Measurements from ENCODE around the gene IDUA.
"Not testable (repeated sequence)": the region's sequence is repeated elsewhere in the genome, so short reads cannot be mapped to it uniquely, and the experiment has no call there.

The IDUA gene

GRCh38 chr4:987624-988513 lies 1.0 kb downstream of the IDUA start:
- no peak for DNase-seq

- DNase-seq, result no peak
Measured at GRCh38 chr4:988726-989721, 2.2 kb downstream of the IDUA start.

GRCh38 chr4:989722-990471 lies 3.1 kb downstream of the IDUA start:
- no peak for DNase-seq

- DNase-seq, result no peak
Measured at GRCh38 chr4:990746-991367, 4.0 kb downstream of the IDUA start.

- no peak for DNase-seq
Measured at GRCh38 chr4:991451-992296, 4.8 kb downstream of the IDUA start.

GRCh38 chr4:992297-993110 lies 5.7 kb downstream of the IDUA start:
- DNase-seq, result no peak

- DNase-seq, result no peak
Measured at GRCh38 chr4:993111-994029, 6.5 kb downstream of the IDUA start, which contains the start of gene SLC26A1. Gene SLC26A1 (minus strand): TSS chr4:993404. CDS start chr4:991703, 1,701 bp downstream.

- DNase-seq, result no peak
Measured at GRCh38 chr4:995311-996026, 8.6 kb downstream of the IDUA start.

- DNase-seq, result no peak
Measured at GRCh38 chr4:996030-996996, 9.5 kb downstream of the IDUA start.

GRCh38 chr4:996997-997374 lies 10.1 kb downstream of the IDUA start:
- DNase-seq, result no peak

- DNase-seq, result no peak
Measured at GRCh38 chr4:997375-998071, 10.7 kb downstream of the IDUA start.

- no peak for DNase-seq
Measured at GRCh38 chr4:998096-998691, 11.3 kb downstream of the IDUA start.

GRCh38 chr4:999240-999863 lies 12.5 kb downstream of the IDUA start:
- DNase-seq, result not testable (repeated sequence)

- no peak for DNase-seq
Measured at GRCh38 chr4:999882-1000425, 13.1 kb downstream of the IDUA start.

GRCh38 chr4:1000686-1001260 lies 13.9 kb downstream of the IDUA start:
- DNase-seq, result no peak
